Transverse colon (tissue), 4 donors: ENCODE measurements around the gene CIDEA. TPM values are rescaled to one million over a fixed set of nuclear protein-coding genes. Genes with fewer than 3 reads are reported as not detected.

Experiments used
- DNase-seq: peaks from one replicate; pipeline ENCODE4 v3.0.0-alpha.2; 2019
- H3K27ac ChIP-seq, 4 donors: fragments of 200-600 bp; sonication (generic); 2 replicates each; pipeline ENCODE4 v1.5.1; 2016 to 2018; ENCODE audit warnings: inconsistent platforms in 4 of 4
- H3K27me3 ChIP-seq: fragments of 200-600 bp; sonication (generic); 2 replicates; pipeline ENCODE4 v1.5.1; 2017; ENCODE audit warnings: inconsistent platforms
- H3K36me3 ChIP-seq, 4 donors: fragments of 200-600 bp; sonication (generic); 2 replicates each; pipeline ENCODE4 v1.5.1; 2017 to 2019; ENCODE audit warnings: inconsistent platforms in 4 of 4
- H3K4me1 ChIP-seq, 4 donors: fragments of 200-600 bp; sonication (generic); 2 replicates each; pipeline ENCODE4 v1.5.1; 2017 to 2020; ENCODE audit warnings: inconsistent platforms in 4 of 4
- H3K4me3 ChIP-seq, 4 donors: fragments of 200-600 bp; sonication (generic); 1 replicate in 1 of 4; 2 replicates in 3 of 4; pipeline versions ENCODE4 v1.5.1 to v1.6.1; 2017 to 2019; ENCODE audit warnings: inconsistent platforms in 4 of 4
- H3K9me3 ChIP-seq, 2 donors: fragments of 200-600 bp; sonication (generic); 2 replicates each; pipeline ENCODE4 v1.5.1; 2017 to 2019; ENCODE audit warnings: inconsistent platforms in 2 of 2
- EP300 ChIP-seq: sonication (generic); formaldehyde crosslinking; IDR thresholded peaks from one replicate; pipeline ENCODE4 v1.6.1; 2017; ENCODE audit warnings: antibody characterized with exemption, low read depth
- POLR2A ChIP-seq: fragments of 450-650 bp; IDR thresholded peaks from one replicate; pipeline ENCODE4 v1.6.1; 2016; ENCODE audit warnings: antibody characterized with exemption, mild to moderate bottlenecking, moderate library complexity
- POLR2AphosphoS5 ChIP-seq, 3 donors: sonication (generic); formaldehyde crosslinking; IDR thresholded peaks; one replicate each; pipeline ENCODE4 v1.6.1; 2016; ENCODE audit warnings: antibody characterized with exemption in 3 of 3
- WGBS, 2 donors: methylation state at CpG; one replicate each; pipeline ENCODE4 v1.1.5; 2018; ENCODE audit warnings: low coverage in 1 of 2; 5-methylcytosine and 5-hydroxymethylcytosine counted together
- in situ Hi-C, 4 donors: fragments of 200-750 bp; cut with MboI; loops; one replicate each; pipeline versions ENCODE4 v1.15.0 to v1.15.1; 2017; ENCODE audit warnings: low sequenced_read_pairs in 3 of 4, low pct_ligation_motif_present in 1 of 4, low pct_unique_long_range_greater_than_20kb in 1 of 4
- intact Hi-C: fragments of 100-400 bp; cut with DNase I; formaldehyde crosslinking; loops from one replicate; pipeline ENCODE4 v1.15.1; 2023; ENCODE audit warnings: low total_unique reads
- total RNA-seq, 4 donors: library from RNA; depleted of rRNA; stranded (reverse); fragments of >200 nt; gene quantifications; one replicate each; pipeline ENCODE4 v1.1.0, GENCODE V29; 2016
- TF ChIP-seq, protein P1 (sequence below), 5 experiments: fragments of 200-600 bp in 3 of 5; fragments of 450-650 bp in 2 of 5; sonication (generic) in 3 of 5; IDR thresholded peaks; 1 replicate in 2 of 5; 2 replicates in 3 of 5; pipeline ENCODE4 v1.5.1; 2016 to 2017; ENCODE audit warnings: antibody characterized with exemption in 5 of 5, inconsistent platforms in 3 of 5, mild to moderate bottlenecking in 2 of 5, moderate library complexity in 1 of 5

The CIDEA gene
- total RNA-seq, 4 donors from 2014 or later: 0.68 to 3.8 (median 3.7) TPM; not detected in 1

- Histone ChIP-seq H3K9me3 (no peaks in the 10 kb centered on the region), H3K27me3 (peaks cover 35% of the 10 kb centered on the region), H3K4me1 (peaks cover 3 to 23% (median 13%) of the 10 kb centered on the region in 4 donors), H3K27ac (peak overlapping the region in 2 of 4 donors; percentile 19 to 97), H3K4me3 (no peak overlapping the region), H3K36me3 (no peaks in the 10 kb centered on the region)
- no peak for DNase-seq
- TF ChIP-seq EP300: no peak
- no peak for TF ChIP-seq POLR2AphosphoS5 (IDR thresholded peaks at IDR 0.05)
- TF ChIP-seq, protein P1, sequence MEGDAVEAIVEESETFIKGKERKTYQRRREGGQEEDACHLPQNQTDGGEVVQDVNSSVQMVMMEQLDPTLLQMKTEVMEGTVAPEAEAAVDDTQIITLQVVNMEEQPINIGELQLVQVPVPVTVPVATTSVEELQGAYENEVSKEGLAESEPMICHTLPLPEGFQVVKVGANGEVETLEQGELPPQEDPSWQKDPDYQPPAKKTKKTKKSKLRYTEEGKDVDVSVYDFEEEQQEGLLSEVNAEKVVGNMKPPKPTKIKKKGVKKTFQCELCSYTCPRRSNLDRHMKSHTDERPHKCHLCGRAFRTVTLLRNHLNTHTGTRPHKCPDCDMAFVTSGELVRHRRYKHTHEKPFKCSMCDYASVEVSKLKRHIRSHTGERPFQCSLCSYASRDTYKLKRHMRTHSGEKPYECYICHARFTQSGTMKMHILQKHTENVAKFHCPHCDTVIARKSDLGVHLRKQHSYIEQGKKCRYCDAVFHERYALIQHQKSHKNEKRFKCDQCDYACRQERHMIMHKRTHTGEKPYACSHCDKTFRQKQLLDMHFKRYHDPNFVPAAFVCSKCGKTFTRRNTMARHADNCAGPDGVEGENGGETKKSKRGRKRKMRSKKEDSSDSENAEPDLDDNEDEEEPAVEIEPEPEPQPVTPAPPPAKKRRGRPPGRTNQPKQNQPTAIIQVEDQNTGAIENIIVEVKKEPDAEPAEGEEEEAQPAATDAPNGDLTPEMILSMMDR (IDR thresholded peaks at IDR 0.05): no peak
- no peak for TF ChIP-seq POLR2A
- intact Hi-C loops: no loop called here
- in situ Hi-C loops: no loop called here
- 58 to 74% methylated on average over 3 to 6 of the region's 6 CpGs for WGBS, 2 donors
Observed at GRCh38 chr18:12283256-12283655, 29.1 kb downstream of the CIDEA start.

GRCh38 chr18:12283666-12284065 lies 29.5 kb downstream of the CIDEA start:
- Histone ChIP-seq H3K4me1 (peaks cover 5 to 25% (median 15%) of the 10 kb centered on the region in 4 donors), H3K36me3 (no peaks in the 10 kb centered on the region), H3K27ac (no peak overlapping the region), H3K4me3 (no peak overlapping the region), H3K9me3 (no peaks in the 10 kb centered on the region), H3K27me3 (peaks cover 40% of the 10 kb centered on the region)
- in situ Hi-C loops (no loop called here), intact Hi-C loops (no loop called here)
- WGBS, 2 donors: 44 to 50% methylated on average over 1 of the region's 1 CpG
- TF ChIP-seq, protein P1 (IDR thresholded peaks at IDR 0.05): no peak
- TF ChIP-seq POLR2AphosphoS5 (IDR thresholded peaks at IDR 0.05) (no peak), EP300 (no peak), POLR2A (no peak)
- DNase-seq: no peak

DNA sequence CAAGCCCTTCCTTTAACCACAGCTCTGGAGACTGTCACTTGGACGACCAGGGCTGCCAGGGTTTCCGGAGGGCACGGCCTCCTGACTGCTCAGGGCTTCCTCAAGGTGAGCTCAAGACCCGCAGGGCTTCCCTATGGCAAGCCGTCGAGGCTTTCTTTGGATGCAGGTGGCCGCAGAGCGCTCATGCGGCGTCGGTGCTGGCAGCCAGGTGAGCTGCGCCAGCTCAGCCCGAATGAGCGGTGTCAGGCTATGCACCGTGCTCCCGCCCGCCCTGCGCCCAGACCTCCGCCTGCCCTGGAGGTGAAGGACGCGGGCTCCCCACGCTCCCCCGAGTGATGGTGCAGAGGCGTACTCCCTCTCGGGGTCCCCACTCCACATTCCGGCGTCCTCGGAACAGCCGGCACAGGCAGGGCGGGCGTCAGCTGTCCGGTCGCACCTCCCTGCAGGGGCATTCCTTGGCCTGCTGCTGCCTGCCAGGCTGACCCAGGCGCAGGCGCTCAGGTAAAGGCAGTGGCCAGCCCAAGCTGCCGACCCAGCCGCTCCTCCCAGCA lies 33.0 kb downstream of the CIDEA start:
- Histone ChIP-seq H3K27ac (peak overlapping the region; percentile 65 to 88 (median 74)), H3K27me3 (peaks cover 53% of the 10 kb centered on the region), H3K9me3 (no peaks in the 10 kb centered on the region), H3K4me3 (peak overlapping the region in 3 of 4 donors; percentile 12 to 46 (median 37)), H3K36me3 (no peaks in the 10 kb centered on the region), H3K4me1 (peaks cover 9 to 21% (median 16%) of the 10 kb centered on the region in 4 donors)
- no peak for DNase-seq
- WGBS, 2 donors: 16% methylated on average over 19 of the region's 37 CpGs; no CpG with 5 or more reads in 1 of the 2 donors
- TF ChIP-seq POLR2A (no peak), POLR2AphosphoS5 (IDR thresholded peaks at IDR 0.05) (no peak), EP300 (no peak)
- TF ChIP-seq, protein P1 (IDR thresholded peaks at IDR 0.05): no peak
- in situ Hi-C loops (no loop called here), intact Hi-C loops (no loop called here)

DNA sequence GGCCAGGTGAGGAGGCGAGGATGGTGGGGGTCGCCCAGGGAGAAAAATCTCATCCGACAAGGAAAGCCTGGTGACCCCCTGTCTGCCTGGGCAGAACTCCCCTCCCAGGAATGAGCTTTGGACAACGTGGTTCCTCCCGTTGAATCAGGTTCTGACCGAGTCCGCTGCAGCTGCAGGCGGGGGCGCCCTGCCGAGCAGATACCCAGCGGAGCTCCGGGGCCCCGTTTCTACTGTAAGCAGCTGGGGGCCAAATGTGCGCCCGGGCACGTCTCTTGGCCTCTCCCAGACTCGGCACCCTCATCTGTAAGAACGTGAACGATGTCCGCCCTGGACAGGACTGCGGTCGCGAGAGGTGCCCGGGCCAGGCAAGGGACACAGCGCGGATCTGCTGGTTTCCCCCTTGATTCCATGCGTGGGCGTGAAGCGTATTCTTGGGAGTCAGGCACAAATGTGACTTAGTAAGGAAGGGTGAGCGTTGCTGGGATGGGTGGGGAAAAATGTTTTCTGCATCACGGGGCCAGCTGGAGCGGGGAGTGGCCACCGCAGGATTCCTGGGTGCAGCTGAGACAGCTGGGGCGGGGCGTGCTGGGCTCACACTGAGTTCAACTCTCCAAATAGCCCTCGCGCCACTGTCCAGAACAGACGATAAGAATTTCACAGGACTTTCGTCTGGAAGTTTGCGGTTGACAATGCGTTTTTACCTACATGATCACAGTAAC lies 33.7 kb downstream of the CIDEA start:
- DNase-seq: peak; percentile 81
- peak overlapping the region; percentile 65 to 88 (median 74) for H3K27ac ChIP-seq
- TF ChIP-seq POLR2AphosphoS5 (IDR thresholded peaks at IDR 0.05) (peak; percentile 63 to 80 (median 68)), EP300 (no peak), POLR2A (peak; percentile 24)
- TF ChIP-seq, protein P1 (IDR thresholded peaks at IDR 0.05): no peak
- 5% methylated on average over 41 of the region's 41 CpGs; no CpG with 5 or more reads in 1 of the 2 donors for WGBS, 2 donors
- peaks cover 9 to 21% (median 16%) of the 10 kb centered on the region in 4 donors for H3K4me1 ChIP-seq
- H3K4me3 ChIP-seq: peak overlapping the region; percentile 5 to 46 (median 24)
- intact Hi-C loops: loop anchor here (1.0 kb wide), 1 partner anchor 20 kb away; the partner anchor contains the start of gene TUBB6
- in situ Hi-C loops: no loop called here
- H3K36me3 ChIP-seq: no peaks in the 10 kb centered on the region
- peaks cover 53% of the 10 kb centered on the region for H3K27me3 ChIP-seq
- no peaks in the 10 kb centered on the region for H3K9me3 ChIP-seq
